OCI-LY1 (cell line): Measurements from ENCODE around the gene SLC29A1.

Source experiments
- H2AFZ ChIP-seq: fragments of 200-600 bp; sonication (generic), shearing (Covaris generic); 2 replicates; pipeline ENCODE4 v1.6.0; 2014; ENCODE audit warnings: antibody characterized with exemption, mild to moderate bottlenecking, low read length
- H3F3A ChIP-seq: fragments of 200-600 bp; sonication (generic), shearing (Covaris generic); 2 replicates; pipeline ENCODE4 v1.6.0; 2014; ENCODE audit warnings: mild to moderate bottlenecking, antibody characterized with exemption, low read length, moderate library complexity; ENCODE audit not compliant: insufficient read depth
- H3K27ac ChIP-seq: fragments of 200-600 bp; sonication (generic); 2 replicates; pipeline ENCODE4 v1.5.1; 2014; ENCODE audit warnings: low read length, mixed run types, mild to moderate bottlenecking, low read depth; ENCODE audit not compliant: poor library complexity, severe bottlenecking
- H3K27me3 ChIP-seq: fragments of 200-600 bp; sonication (generic); 2 replicates; pipeline ENCODE4 v1.6.0; 2014; ENCODE audit warnings: antibody characterized with exemption, mild to moderate bottlenecking, low read length, moderate library complexity; ENCODE audit not compliant: insufficient read depth
- H3K36me3 ChIP-seq: fragments of 200-600 bp; sonication (generic); 2 replicates; pipeline ENCODE4 v1.6.1; 2014; ENCODE audit warnings: mild to moderate bottlenecking, antibody characterized with exemption, low read length, moderate library complexity, mixed read lengths; ENCODE audit not compliant: insufficient read depth
- H3K4me1 ChIP-seq: fragments of 200-600 bp; sonication (generic); 2 replicates; pipeline ENCODE4 v1.5.1; 2014; ENCODE audit warnings: mild to moderate bottlenecking, low read length, moderate library complexity; ENCODE audit not compliant: insufficient read depth, severe bottlenecking
- H3K4me2 ChIP-seq: fragments of 200-600 bp; sonication (generic), shearing (Covaris generic); 2 replicates; pipeline ENCODE4 v1.6.1; 2014; ENCODE audit warnings: low read length
- H3K4me3 ChIP-seq: fragments of 200-600 bp; sonication (generic); 2 replicates; pipeline ENCODE4 v1.5.1; 2014; ENCODE audit warnings: low read length, low read depth, mild to moderate bottlenecking, mixed read lengths; ENCODE audit not compliant: poor library complexity, severe bottlenecking
- H3K79me2 ChIP-seq: fragments of 200-600 bp; shearing (Covaris generic); 2 replicates; pipeline ENCODE4 v1.6.1; 2016; ENCODE audit warnings: mixed run types, low read length, mixed read lengths; ENCODE audit not compliant: insufficient read depth
- H3K9ac ChIP-seq: fragments of 200-600 bp; sonication (generic), shearing (Covaris generic); 2 replicates; pipeline ENCODE4 v1.6.1; 2014; ENCODE audit warnings: mild to moderate bottlenecking, low read length, mixed read lengths
- H3K9me2 ChIP-seq: fragments of 200-600 bp; sonication (generic), shearing (Covaris generic); 2 replicates; pipeline ENCODE4 v1.6.1; 2014; ENCODE audit warnings: low read depth, mild to moderate bottlenecking, low read length, mixed read lengths
- H3K9me3 ChIP-seq: fragments of 200-600 bp; shearing (Covaris generic); 2 replicates; pipeline ENCODE4 v1.6.1; 2014; ENCODE audit warnings: low read length, mixed read lengths
- H4K20me1 ChIP-seq: fragments of 200-600 bp; sonication (generic), shearing (Covaris generic); 2 replicates; pipeline ENCODE4 v1.6.0; 2016; ENCODE audit warnings: mild to moderate bottlenecking, low read length; ENCODE audit not compliant: insufficient read depth
- CTCF ChIP-seq: fragments of 200-600 bp; sonication (generic), shearing (Covaris generic); IDR thresholded peaks from 2 replicates; pipeline ENCODE4 v1.5.1; 2017; ENCODE audit warnings: mild to moderate bottlenecking, antibody characterized with exemption, low read length, moderate library complexity, mixed read lengths
- EZH2 ChIP-seq: fragments of 200-600 bp; sonication (generic), shearing (Covaris generic); IDR thresholded peaks from 2 replicates; pipeline ENCODE4 v1.8.0; 2017; ENCODE audit warnings: borderline replicate concordance, mixed run types, mild to moderate bottlenecking, antibody characterized with exemption, low read length, moderate library complexity, mixed read lengths

Gene SLC29A1

GRCh38 chr6:44248579-44248978, 25.2 kb downstream of the SLC29A1 start:
- H3K36me3 ChIP-seq: peaks cover 66% of the 10 kb centered on the region
- no peaks in the 10 kb centered on the region for H3K9me3 ChIP-seq
- H3K9me2 ChIP-seq: no peaks in the 10 kb centered on the region
- H3K4me3 ChIP-seq: peak overlapping the region; percentile 98
- no peak for TF ChIP-seq EZH2
- no peak for TF ChIP-seq CTCF
- H3K27ac ChIP-seq: peak overlapping the region; percentile 84
- peak overlapping the region; percentile 82 for H3K4me2 ChIP-seq
- peaks cover 22% of the 10 kb centered on the region for H3K79me2 ChIP-seq
- H2AFZ ChIP-seq: no peak overlapping the region
- peak overlapping the region; percentile 99 for H3K9ac ChIP-seq
- H3K4me1 ChIP-seq: peaks cover 25% of the 10 kb centered on the region
- H3K27me3 ChIP-seq: no peaks in the 10 kb centered on the region
- H4K20me1 ChIP-seq: no peaks in the 10 kb centered on the region
- 0 out of 2 replicates have a peak, but pooled peaks cover 16% of the 10 kb centered on the region for H3F3A ChIP-seq

GRCh38 chr6:44249082-44249748, 25.8 kb downstream of the SLC29A1 start:
- Histone ChIP-seq H3F3A (peaks cover 23% of the 10 kb centered on the region; the same call in 1 of the 2 replicates), H3K9me3 (no peaks in the 10 kb centered on the region), H3K9ac (peak overlapping the region; percentile 99; the same call in 1 of the 2 replicates), H3K79me2 (peaks cover 22% of the 10 kb centered on the region), H2AFZ (no peak overlapping the region), H3K27me3 (no peaks in the 10 kb centered on the region), H4K20me1 (no peaks in the 10 kb centered on the region), H3K27ac (no peak overlapping the region), H3K4me1 (peaks cover 25% of the 10 kb centered on the region), H3K9me2 (no peaks in the 10 kb centered on the region), H3K4me3 (peak overlapping the region; percentile 98), H3K4me2 (peak overlapping the region; percentile 82), H3K36me3 (peaks cover 72% of the 10 kb centered on the region)
- no peak for TF ChIP-seq CTCF
- TF ChIP-seq EZH2: no peak

- Histone ChIP-seq H4K20me1 (no peaks in the 10 kb centered on the region), H3K36me3 (peaks cover 82% of the 10 kb centered on the region), H3K9me3 (no peaks in the 10 kb centered on the region), H3K79me2 (peaks cover 22% of the 10 kb centered on the region), H3K4me3 (no peak overlapping the region), H3K9ac (no peak overlapping the region), H3K27me3 (no peaks in the 10 kb centered on the region), H3F3A (peaks cover 24% of the 10 kb centered on the region; the same call in 1 of the 2 replicates), H3K27ac (no peak overlapping the region), H3K4me2 (no peak overlapping the region), H3K9me2 (no peaks in the 10 kb centered on the region), H2AFZ (no peak overlapping the region), H3K4me1 (peaks cover 33% of the 10 kb centered on the region)
- TF ChIP-seq CTCF (no peak), EZH2 (no peak)
These were observed 26.8 kb downstream of the SLC29A1 start for GRCh38 chr6:44250067-44250717.
